HG03280 (cell line): ENCODE data around the gene KCNJ9.
"Not testable (repeated sequence)": the region's sequence is repeated elsewhere in the genome, so short reads cannot be mapped to it uniquely, and the experiment has no call there.

Experiments
- ATAC-seq: cut with Tn5 transposase; IDR thresholded peaks from one replicate; pipeline ENCODE4 v1.9.1; 2021; ENCODE audit warnings: mild to moderate bottlenecking, moderate library complexity; ENCODE audit not compliant: unreplicated experiment

KCNJ9 gene

DNA sequence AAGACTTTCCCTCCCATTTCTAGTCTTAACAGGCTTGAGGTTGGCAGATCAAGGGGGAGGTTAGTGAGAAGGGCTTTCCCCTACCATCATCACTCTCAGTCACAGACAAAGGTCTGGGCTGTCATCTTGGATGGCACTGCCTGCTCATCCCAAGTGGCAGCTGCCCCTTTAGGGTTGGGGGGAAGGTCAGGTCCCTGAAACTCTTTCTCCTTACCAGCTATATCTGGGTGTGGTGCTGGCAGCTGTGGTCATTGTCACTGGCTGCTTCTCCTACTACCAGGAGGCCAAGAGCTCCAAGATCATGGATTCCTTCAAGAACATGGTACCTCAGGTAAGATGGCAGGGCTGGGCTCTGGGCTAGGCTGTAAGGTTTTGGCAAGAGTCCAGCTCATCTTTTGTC, 42.4 kb downstream of the KCNJ9 start:
- ATAC-seq = no peak

GRCh38 chr1:160124705-160125478, 43.6 kb downstream of the KCNJ9 start:
- no peak for ATAC-seq

DNA sequence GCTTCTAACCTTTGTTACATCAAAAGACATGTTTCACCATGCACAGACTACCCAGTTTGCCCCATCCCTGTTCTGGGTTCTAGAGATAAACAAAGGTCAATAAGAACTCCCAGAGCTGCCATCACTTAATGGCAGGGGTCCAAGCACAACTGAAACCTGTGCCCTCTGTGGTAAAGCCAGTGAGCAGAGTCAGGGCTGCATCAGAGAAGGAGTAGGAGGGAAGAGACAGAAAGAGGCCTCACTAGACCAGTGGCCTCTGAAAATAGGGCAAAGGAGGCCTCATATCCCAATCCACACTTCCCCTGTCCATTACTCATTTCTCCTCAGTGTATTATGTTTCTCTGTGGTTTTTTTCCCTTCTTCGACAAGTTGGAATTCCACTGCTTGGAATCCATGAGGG, 44.4 kb downstream of the KCNJ9 start:
- ATAC-seq = no peak

DNA sequence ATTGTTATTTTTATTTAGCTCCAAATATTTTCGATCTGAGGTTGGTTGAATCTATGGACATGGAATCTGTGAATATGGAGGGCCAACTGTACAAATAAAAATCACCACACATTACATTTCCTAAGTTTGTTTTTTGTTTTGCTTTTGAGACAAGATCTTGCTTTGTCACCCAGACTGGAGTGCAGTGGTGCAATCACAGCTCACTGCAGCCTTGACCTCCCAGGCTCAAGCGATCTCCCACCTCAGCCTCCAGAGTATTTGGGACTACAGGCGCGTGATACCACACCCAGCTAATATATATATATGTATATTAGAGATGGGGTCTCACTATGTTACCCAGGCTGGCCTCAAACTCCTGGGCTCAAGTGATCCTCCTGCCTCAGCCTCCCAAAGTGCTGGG, 45.0 kb downstream of the KCNJ9 start:
- ATAC-seq = not testable (repeated sequence)

- no peak for ATAC-seq
These were observed 46.0 kb downstream of the KCNJ9 start for GRCh38 chr1:160127381-160127780.

DNA sequence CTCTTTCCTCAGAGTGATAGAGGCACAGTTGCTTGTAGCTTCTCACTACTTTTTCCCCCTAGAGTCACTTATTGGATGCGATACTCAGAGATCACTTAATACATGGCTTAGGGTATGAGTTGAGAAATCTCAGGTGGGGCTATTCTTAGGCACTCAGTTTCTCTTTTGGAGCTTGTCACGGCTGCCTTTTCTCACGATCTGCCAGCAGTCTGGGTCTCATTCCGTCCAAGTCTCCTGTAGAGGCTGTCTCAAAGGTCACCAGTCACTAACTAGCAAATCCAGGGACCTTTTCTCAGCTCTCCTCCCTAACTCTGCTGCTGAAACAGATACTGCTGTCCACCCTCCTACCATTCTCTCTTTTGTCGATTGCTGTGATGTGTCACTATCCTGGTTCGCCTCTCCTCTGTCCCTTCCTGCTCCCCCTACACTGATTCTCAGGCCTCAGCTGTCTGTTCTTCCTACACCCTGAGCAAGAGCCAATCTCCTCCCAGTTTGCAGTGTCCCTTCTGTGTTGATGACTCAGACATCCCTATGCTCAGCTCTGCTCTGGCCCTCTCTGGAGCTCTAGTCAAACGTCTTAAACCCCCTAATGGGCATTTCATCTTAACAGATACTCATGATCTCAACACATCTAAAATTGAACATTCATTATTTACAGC, 46.7 kb downstream of the KCNJ9 start:
- ATAC-seq = no peak

- ATAC-seq = no peak
These were observed 47.3 kb downstream of the KCNJ9 start for GRCh38 chr1:160128636-160129035.

GRCh38 chr1:160129046-160129445, 47.7 kb downstream of the KCNJ9 start:
- no peak for ATAC-seq

GRCh38 chr1:160129558-160129957, 48.2 kb downstream of the KCNJ9 start:
- ATAC-seq = no peak

GRCh38 chr1:160129966-160130365, 48.6 kb downstream of the KCNJ9 start:
- ATAC-seq = no peak

- no peak for ATAC-seq
These were observed 49.1 kb downstream of the KCNJ9 start for GRCh38 chr1:160130486-160130885.

DNA sequence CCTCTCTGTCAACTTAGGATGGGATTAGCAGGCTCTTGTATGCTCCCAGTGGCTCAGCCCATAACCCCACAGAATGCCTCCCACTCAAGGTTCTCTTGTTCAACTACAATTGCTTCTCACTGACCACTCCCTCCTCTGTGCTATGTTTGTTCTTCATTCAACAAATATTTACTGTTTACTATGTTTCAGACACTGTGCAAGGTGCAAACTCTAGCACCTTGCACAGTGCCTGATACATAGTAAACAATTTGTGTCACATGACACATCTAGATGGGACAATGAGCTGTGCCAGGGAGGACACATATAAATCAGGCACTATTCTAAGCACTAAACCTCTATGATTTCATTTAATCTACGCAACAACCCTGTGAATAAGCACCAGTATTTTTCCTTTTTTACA, 49.6 kb downstream of the KCNJ9 start:
- no peak for ATAC-seq

- ATAC-seq = no peak
These were observed 50.6 kb downstream of the KCNJ9 start for GRCh38 chr1:160131803-160132565.

GRCh38 chr1:160133990-160134770, 52.8 kb downstream of the KCNJ9 start:
- ATAC-seq = no peak

GRCh38 chr1:160134791-160135572, 53.6 kb downstream of the KCNJ9 start:
- no peak for ATAC-seq

DNA sequence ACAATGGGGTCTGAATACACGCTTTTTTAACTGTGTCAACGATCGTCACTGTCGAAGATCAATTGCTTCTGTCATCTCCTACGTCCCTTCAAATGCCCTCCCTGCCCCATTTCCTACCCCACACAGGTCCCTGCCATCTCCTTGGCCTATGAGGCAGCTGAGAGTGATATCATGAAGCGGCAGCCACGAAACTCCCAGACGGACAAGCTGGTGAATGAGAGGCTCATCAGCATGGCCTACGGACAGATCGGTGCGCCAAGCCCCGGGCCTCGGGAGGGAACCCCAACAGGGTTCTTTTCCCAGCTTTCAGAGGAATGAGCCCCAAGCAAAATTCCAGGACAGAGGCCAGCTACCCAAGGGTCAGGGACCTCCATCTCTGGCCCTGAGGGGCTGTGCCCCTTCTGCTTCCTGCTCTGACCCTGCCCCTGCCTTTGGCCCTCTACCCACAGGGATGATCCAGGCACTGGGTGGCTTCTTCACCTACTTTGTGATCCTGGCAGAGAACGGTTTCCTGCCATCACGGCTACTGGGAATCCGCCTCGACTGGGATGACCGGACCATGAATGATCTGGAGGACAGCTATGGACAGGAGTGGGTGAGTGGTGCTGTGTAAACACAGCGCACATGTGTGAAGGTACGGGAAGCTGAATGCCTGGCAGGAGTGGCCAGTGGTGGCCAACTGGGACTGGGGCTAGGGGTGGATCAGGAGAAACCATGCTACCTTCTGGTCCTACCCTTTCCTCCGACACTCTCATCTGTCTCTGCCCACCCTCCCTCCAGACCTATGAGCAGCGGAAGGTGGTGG, 55.0 kb downstream of the KCNJ9 start:
- no peak for ATAC-seq

- ATAC-seq = no peak
These were observed 55.5 kb downstream of the KCNJ9 start for GRCh38 chr1:160136926-160137200.

- no peak for ATAC-seq
These were observed 56.0 kb downstream of the KCNJ9 start for GRCh38 chr1:160137216-160137862.

DNA sequence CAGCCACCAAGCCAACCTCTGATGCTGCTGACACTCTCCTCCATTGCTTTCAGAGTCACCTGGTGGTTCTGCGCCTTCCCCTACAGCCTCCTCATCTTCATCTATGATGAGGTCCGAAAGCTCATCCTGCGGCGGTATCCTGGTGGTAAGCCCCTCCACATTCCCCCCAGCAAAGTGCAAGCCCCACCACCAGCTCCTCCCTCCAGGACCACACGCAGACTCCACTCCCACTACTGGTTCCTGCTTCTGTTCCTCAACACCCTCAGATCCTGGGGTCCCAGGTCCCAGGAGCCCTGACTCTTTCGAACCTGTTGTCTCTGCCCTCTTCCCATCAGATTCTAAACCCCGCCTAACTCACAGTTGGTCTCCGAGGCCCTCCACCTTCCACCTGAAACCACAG, 58.5 kb downstream of the KCNJ9 start:
- ATAC-seq = no peak
